Fibroblast of lung (primary cell): ENCODE results near the gene KIAA0930. TPM values are rescaled to one million over a fixed set of nuclear protein-coding genes. Genes with fewer than 3 reads are reported as not detected.
A peak's percentile ranks its signal among the peaks of the same experiment; 100 is the strongest.

ENCODE experiments used
- DNase-seq, 2 donors: peaks; one replicate each; pipeline versions ENCODE4 v3.0.0 to v3.0.0-alpha.2; 2010; ENCODE audit warnings: low read depth in 2 of 2
- H2AFZ ChIP-seq: 2 replicates; pipeline ENCODE4 v1.5.1; 2012; ENCODE audit warnings: low read length, control low read depth, inconsistent platforms
- H3K27ac ChIP-seq: 2 replicates; pipeline ENCODE4 v1.5.1; 2011; ENCODE audit warnings: low read length, control low read depth; ENCODE audit not compliant: insufficient read depth
- H3K27me3 ChIP-seq: 2 replicates; pipeline ENCODE4 v1.5.1; 2011; ENCODE audit warnings: mild to moderate bottlenecking, low read length; ENCODE audit not compliant: control insufficient read depth, insufficient read depth
- H3K36me3 ChIP-seq: 2 replicates; pipeline ENCODE4 v1.5.1; 2011; ENCODE audit warnings: low read length; ENCODE audit not compliant: control insufficient read depth, insufficient read depth
- H3K4me1 ChIP-seq: 2 replicates; pipeline ENCODE4 v1.5.1; 2011; ENCODE audit warnings: low read length; ENCODE audit not compliant: control insufficient read depth, insufficient read depth; ENCODE audit errors: extremely low read depth
- H3K4me2 ChIP-seq: 2 replicates; pipeline ENCODE4 v1.5.1; 2011; ENCODE audit warnings: low read length, control low read depth; ENCODE audit not compliant: insufficient read depth; ENCODE audit errors: extremely low read depth
- H3K4me3 ChIP-seq, 4 experiments: fragments of 200-600 bp in 1 of 4; sonication (generic) in 1 of 4; replicated peaks in 1 of 4; 2 replicates each; pipeline ENCODE4 v1.5.1; 2011 to 2016; ENCODE audit warnings: low read length in 4 of 4, low read depth in 3 of 4, mild to moderate bottlenecking in 3 of 4, control low read depth in 2 of 4, inconsistent platforms in 1 of 4, mixed read lengths in 1 of 4; ENCODE audit not compliant: insufficient read depth in 1 of 4; ENCODE audit errors: control extremely low read depth in 1 of 4
- H3K79me2 ChIP-seq: 2 replicates; pipeline ENCODE4 v1.5.1; 2012; ENCODE audit warnings: mild to moderate bottlenecking, low read length, inconsistent platforms; ENCODE audit not compliant: control insufficient read depth, insufficient read depth
- H3K9ac ChIP-seq: 2 replicates; pipeline ENCODE4 v1.5.1; 2011; ENCODE audit warnings: mild to moderate bottlenecking, low read length, control low read depth; ENCODE audit not compliant: insufficient read depth
- H3K9me3 ChIP-seq: 2 replicates; pipeline ENCODE4 v1.5.1; 2012; ENCODE audit warnings: low read depth, low read length; ENCODE audit not compliant: control insufficient read depth, insufficient read depth
- H4K20me1 ChIP-seq: 2 replicates; pipeline ENCODE4 v1.5.1; 2011; ENCODE audit warnings: low read length; ENCODE audit not compliant: control insufficient read depth, insufficient read depth; ENCODE audit errors: extremely low read depth
- EZH2 ChIP-seq: IDR thresholded peaks from 2 replicates; pipeline ENCODE4 v1.5.1; 2012; ENCODE audit warnings: low read length, control low read depth, mild to moderate bottlenecking; ENCODE audit errors: missing control alignments
- polyA plus RNA-seq, 2 donors: library from polyadenylated mRNA; depleted of rRNA in 1 of 2; stranded (reverse) in 1 of 2; unstranded in 1 of 2; fragments of >200 nt; gene quantifications; 2 replicates each; pipeline ENCODE4 v1.2.1, GENCODE V29; 2011 to 2012; ENCODE audit warnings: missing spikeins in 1 of 2
- total RNA-seq: library from RNA; depleted of rRNA; stranded (reverse); fragments of >200 nt; gene quantifications from 2 replicates; pipeline ENCODE4 v1.2.1, GENCODE V29; 2014
- TF ChIP-seq, protein P1 (sequence below), 2 donors: IDR thresholded peaks in 1 of 2; conservative IDR thresholded peaks in 1 of 2; 1 replicate in 1 of 2; 2 replicates in 1 of 2; pipeline ENCODE4 v1.5.1; 2011 to 2012; ENCODE audit warnings: low read length in 2 of 2, control low read depth in 1 of 2, inconsistent platforms in 1 of 2, low read depth in 1 of 2, mild to moderate bottlenecking in 1 of 2

The KIAA0930 gene
- total and polyA plus RNA-seq, 2 donors (not counting 1 experiment from before 2014, with no cell fraction given): 28.2 to 30.9 TPM

DNA sequence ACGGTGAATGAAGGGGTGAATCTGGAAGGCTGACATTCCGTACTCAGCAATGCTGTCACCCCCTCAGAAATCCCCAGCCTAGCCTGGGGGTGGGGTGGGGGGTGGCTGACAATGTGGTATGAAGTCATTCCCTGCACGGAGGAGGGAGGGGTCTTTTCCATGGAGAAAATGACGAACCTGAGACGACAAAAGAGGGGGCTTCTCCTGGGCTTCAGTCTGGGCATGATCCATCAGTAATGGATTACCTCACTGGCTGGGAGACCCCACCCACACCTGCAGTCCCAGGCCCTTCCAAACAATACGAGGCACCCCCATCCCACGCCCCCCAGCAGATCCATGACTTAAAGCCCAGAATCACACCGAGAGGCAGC is 1.0 kb downstream of the KIAA0930 start:
- H3K27ac ChIP-seq: no peak overlapping the region

GRCh38 chr22:45238957-45239680 is 1.6 kb downstream of the KIAA0930 start:
- no peak for DNase-seq
- peak overlapping the region in 1 of 4 experiments; percentile 72 for H3K4me3 ChIP-seq
- no peaks in the 10 kb centered on the region for H3K36me3 ChIP-seq
- no peaks in the 10 kb centered on the region for H3K79me2 ChIP-seq
- no peak for TF ChIP-seq EZH2
- TF ChIP-seq, protein P1, sequence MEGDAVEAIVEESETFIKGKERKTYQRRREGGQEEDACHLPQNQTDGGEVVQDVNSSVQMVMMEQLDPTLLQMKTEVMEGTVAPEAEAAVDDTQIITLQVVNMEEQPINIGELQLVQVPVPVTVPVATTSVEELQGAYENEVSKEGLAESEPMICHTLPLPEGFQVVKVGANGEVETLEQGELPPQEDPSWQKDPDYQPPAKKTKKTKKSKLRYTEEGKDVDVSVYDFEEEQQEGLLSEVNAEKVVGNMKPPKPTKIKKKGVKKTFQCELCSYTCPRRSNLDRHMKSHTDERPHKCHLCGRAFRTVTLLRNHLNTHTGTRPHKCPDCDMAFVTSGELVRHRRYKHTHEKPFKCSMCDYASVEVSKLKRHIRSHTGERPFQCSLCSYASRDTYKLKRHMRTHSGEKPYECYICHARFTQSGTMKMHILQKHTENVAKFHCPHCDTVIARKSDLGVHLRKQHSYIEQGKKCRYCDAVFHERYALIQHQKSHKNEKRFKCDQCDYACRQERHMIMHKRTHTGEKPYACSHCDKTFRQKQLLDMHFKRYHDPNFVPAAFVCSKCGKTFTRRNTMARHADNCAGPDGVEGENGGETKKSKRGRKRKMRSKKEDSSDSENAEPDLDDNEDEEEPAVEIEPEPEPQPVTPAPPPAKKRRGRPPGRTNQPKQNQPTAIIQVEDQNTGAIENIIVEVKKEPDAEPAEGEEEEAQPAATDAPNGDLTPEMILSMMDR (conservative IDR thresholded peaks at IDR 0.05 in 1 of 2, IDR thresholded peaks at IDR 0.05 in 1 of 2; ENCODE audit: low read depth in 1 of 2, low read length in 2 of 2): no peak
- H4K20me1 ChIP-seq: no peaks in the 10 kb centered on the region
- H3K4me1 ChIP-seq: peaks cover 2% of the 10 kb centered on the region
- no peak overlapping the region for H2AFZ ChIP-seq
- H3K9ac ChIP-seq: no peak overlapping the region
- H3K27me3 ChIP-seq: no peaks in the 10 kb centered on the region
- no peak overlapping the region for H3K27ac ChIP-seq
- no peak overlapping the region for H3K4me2 ChIP-seq
- no peaks in the 10 kb centered on the region for H3K9me3 ChIP-seq

More for the DNA sequence above, 1.0 kb downstream of the KIAA0930 start:
- H3K4me2 ChIP-seq: peak overlapping the region; percentile 88
- H3K4me1 ChIP-seq: peaks cover 2% of the 10 kb centered on the region
- H3K27me3 ChIP-seq: no peaks in the 10 kb centered on the region
- H3K9me3 ChIP-seq: no peaks in the 10 kb centered on the region
- no peak overlapping the region for H3K9ac ChIP-seq
- no peak overlapping the region for H2AFZ ChIP-seq
- no peaks in the 10 kb centered on the region for H4K20me1 ChIP-seq
- no peaks in the 10 kb centered on the region for H3K36me3 ChIP-seq
- no peak for TF ChIP-seq EZH2
- TF ChIP-seq, protein P1 (conservative IDR thresholded peaks at IDR 0.05 in 1 of 2, IDR thresholded peaks at IDR 0.05 in 1 of 2; ENCODE audit: low read depth in 1 of 2, low read length in 2 of 2): no peak
- peak overlapping the region; percentile 61 to 73 (median 71) for H3K4me3 ChIP-seq
- no peaks in the 10 kb centered on the region for H3K79me2 ChIP-seq
- no peak for DNase-seq

DNA sequence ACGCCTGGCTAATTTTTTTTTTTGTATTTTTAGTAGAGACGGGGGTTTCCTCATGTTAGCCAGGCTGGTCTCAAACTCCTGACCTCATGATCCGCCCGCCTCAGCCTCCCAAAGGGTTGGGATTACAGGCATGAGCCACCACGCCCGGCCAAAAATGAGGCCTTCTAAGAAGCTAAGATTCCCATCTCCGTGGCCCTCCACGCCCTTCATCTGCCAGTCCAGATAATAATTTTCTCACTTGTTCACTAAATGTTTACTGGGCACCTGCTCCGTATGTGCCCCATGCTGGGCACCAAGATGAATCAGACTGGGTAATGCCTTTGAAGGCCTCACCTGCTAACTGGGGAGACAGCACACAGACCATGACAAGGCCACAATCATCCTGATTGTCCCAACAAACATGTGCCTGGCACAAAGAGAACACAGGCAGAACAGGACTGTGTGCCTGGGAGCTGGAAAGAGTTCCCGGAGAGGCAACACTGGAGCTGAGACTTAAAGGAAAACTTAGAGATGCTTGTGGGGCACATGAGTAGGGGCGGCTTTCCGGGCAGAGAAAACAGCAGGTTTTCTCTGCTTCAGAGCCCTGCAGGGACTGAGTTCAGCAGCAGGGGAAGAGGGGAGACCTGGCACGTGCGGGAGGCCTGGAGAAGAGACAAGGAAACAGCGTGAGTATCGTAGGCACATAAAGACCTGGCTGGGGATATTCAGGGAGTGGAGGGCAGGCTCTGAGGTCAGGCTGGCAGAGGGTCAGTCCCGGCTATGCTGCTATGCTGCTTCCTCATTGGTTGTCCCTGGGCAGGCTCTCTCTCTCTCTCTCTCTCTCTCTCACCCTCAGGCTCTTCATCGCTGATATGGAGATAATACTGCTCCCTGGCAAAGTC is 2.4 kb downstream of the KIAA0930 start:
- H4K20me1 ChIP-seq: no peaks in the 10 kb centered on the region
- no peaks in the 10 kb centered on the region for H3K79me2 ChIP-seq

More for the DNA sequence above, 2.4 kb downstream of the KIAA0930 start:
- H3K27me3 ChIP-seq: no peaks in the 10 kb centered on the region
- no peak for TF ChIP-seq EZH2
- TF ChIP-seq, protein P1 (conservative IDR thresholded peaks at IDR 0.05 in 1 of 2, IDR thresholded peaks at IDR 0.05 in 1 of 2; ENCODE audit: low read depth in 1 of 2, low read length in 2 of 2): no peak
- no peaks in the 10 kb centered on the region for H3K9me3 ChIP-seq
- H3K36me3 ChIP-seq: no peaks in the 10 kb centered on the region
- H3K4me2 ChIP-seq: no peak overlapping the region
- H3K4me1 ChIP-seq: peaks cover 2% of the 10 kb centered on the region
- no peak overlapping the region for H3K4me3 ChIP-seq
- no peak for DNase-seq
- no peak overlapping the region for H3K27ac ChIP-seq
- no peak overlapping the region for H2AFZ ChIP-seq
- H3K9ac ChIP-seq: no peak overlapping the region
